ENCODE measurements around the gene DCST2. TPM values are rescaled to one million over a fixed set of nuclear protein-coding genes. Genes with fewer than 3 reads are reported as not detected.

DCST2 gene
- total RNA-seq, 2 experiments from 2014 or later = 0.21 TPM; not detected in 1

- ChIA-PET CTCF (interaction anchor here (0.5 to 2.4 kb wide), 6 partner anchors 12 to 72 kb away, joined by 3 to 8 read pairs (median 4); partner anchors contain the start of gene ADAM15), POLR2A (no interaction called here)
Measured at GRCh38 chr1:155039308-155039669, 5.7 kb upstream of the DCST2 start.

DNA sequence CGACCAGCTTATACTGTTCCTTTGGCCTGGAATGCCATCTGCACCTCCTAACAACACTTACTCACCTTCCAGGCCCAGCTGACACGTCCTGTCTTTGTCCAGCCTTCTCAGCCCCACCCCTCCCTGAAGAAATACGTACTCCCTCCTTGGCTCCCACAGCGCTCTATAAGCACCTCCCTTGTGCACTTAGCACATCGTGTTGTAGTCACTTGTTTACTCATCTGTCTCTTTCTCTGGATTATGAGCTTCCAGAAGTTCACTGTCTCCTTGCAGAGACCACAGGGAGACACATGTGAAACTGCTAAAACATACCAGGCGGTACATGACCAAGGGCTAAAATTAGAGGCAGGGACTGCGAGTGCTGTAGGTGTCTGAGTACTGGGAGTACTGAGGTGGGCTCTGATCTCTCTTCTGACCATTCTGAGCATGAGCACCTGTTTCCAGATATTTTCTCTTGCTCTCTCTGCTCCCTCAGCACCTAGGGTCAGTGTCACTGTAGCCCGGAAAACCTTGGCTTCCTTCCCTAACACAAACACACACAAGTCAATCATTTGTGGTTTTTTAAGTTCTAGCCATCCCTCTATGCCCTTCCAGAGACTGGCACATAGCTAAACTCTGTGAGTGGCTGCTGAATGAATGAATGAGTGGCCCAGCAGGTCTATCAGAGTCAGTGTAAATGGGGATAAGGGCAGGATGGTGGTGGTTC, 5.2 kb upstream of the DCST2 start:
- POLR2A ChIA-PET = no interaction called here

DNA sequence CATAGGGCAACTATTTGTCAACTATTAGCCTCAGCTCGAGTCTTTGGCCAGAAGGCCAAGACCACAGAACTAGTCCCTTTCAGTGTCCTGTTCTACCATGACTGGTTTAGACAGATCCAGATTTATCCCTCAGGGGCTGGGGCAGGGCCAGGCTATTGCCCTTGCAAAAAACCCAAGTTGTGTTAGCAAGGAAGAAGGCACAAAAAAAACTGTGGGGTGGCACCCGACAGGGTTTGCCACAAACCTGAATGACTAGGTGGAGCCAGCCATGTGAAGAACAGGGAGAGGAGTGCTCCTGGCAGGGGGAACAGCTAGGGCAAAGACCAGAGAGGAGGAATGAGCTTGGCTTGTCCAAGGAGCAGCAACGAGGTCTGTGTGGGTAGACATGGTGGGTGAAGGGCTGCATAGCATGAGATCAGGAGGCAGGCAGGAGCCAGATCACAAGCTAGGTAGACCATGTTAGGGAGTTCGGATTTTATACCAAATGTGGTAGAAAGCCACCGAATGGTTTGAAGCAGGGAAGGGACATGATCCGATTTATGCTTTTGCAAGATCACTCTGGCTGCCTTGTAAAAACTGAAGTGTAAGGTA, 4.4 kb upstream of the DCST2 start:
- CTCF ChIA-PET = interaction anchor here (1.0 to 2.4 kb wide), 3 partner anchors 13 to 39 kb away, joined by 3 to 8 read pairs (median 4); partner anchors contain the start of gene ADAM15
- POLR2A ChIA-PET = no interaction called here

More for the DNA sequence above, 5.2 kb upstream of the DCST2 start:
- CTCF ChIA-PET = interaction anchor here (0.5 to 2.4 kb wide), 5 partner anchors 12 to 73 kb away, joined by 3 to 8 read pairs (median 4); partner anchors contain the start of gene ADAM15

DNA sequence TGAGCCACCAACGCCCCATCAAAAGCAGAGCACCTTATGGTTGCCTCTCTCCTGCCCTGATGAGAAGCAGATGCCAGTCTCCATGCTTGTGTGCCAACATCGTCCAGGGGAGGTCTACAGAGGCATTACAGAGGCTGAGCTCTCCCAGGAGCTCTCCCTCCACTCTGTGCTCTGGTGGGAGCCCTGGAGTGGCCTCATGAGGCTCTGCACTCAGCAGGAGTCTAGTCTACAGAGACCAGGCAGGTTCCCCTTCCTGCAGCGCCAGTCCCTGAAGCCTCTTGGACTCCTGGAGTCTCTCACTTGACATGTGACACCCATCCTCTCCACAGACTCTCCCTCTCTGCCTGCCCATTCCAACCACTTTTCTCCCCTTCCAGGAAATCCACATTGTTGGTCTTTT, 3.5 kb upstream of the DCST2 start:
- ChIA-PET CTCF (interaction anchor here (2.4 kb wide), 1 partner anchor 14 kb away, joined by 8 read pairs; the partner anchor contains the start of gene ADAM15), POLR2A (no interaction called here)

DNA sequence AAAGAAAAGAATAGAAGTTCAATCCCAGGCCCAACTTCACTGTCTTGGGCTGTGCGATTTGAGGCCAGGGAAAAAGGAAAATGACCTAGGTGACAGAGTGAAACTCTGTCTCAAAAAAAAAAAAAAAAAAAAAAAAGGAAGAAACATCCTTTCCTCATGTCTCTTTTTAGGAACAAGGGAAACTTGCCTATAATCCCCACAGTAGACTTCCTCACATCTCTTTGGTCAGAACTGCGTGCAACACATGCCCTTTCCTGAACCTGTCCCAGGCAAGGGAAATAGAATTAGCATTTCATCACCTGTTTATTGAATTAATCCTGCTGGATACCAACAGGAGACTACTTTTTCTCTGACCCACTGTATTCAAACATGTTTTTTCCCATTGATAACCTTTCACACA, 2.4 kb upstream of the DCST2 start:
- ChIA-PET POLR2A (no interaction called here), CTCF (interaction anchor here (1.1 kb wide), 1 partner anchor 19 kb away, joined by 4 read pairs; no protein-coding TSS in a partner anchor)

DNA sequence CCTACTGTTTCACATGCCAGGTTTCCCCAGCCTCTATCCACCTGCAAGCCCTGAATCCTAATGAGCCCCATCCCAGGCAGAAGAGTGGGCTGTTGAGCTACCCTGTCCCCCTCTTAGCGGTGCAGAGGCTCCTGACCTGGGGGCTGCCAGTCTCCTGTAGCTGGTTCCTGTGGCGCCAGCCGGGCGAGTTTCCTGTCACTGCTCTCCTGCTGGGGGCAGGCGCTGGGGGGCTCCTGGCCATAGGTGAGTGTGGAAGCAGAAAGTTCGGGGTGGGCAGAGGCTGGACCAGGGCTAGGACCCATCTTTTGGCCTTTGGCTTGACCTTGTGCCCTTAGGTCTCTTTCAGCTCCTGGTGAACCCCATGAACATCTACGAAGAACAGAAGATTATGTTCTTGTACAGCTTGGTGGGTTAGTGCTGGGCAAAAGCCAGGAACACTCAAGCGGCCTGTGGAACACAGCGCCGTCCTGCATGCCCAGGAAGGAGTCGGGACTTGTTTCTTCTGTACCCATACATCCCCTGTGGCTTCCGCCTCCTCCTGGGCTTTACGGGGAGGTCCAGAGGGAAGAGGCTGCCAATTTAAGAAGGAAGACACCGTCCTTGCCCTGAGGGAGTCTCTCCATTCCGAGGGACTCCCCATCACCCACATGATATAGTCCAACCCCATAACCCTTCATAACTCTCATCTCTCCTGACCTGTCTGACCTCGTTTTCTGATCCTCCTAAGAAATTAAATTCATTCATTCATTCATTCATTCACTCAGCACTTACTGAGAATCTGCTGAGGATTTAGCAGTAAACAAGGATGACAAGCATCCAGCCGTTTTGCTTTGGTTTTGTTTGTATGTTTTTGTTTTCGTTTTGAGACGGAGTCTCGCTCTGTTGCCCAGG, 982 bp upstream of the DCST2 start:
- CTCF ChIA-PET = interaction anchor here (1.0 to 2.1 kb wide), 3 partner anchors 17 to 51 kb away, joined by 3 to 6 read pairs (median 4); no protein-coding TSS in a partner anchor
- POLR2A ChIA-PET = no interaction called here

DNA sequence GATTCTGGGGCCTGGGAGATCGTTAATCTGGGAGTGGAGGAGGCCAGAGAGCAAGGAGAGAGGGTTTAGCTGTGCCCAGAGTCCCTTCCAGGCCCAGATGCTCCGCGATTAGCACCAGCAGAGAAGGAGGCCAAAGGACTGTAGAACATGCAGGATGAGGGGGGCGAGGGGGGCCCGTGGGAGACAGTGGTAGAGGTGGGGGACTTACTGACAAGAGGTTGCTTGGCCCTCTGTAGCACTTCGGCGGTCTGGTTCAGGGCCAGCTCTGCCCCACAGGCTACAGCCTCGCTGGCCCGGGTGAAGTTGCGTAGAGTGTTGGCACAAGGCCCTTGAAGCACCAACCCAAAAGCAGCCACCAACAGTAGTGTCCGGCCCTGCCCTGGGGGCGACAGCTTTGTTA, 695 bp downstream of the DCST2 start:
- ChIA-PET CTCF (interaction anchor here (1.6 to 2.1 kb wide), 2 partner anchors 12 to 52 kb away, joined by 6 to 7 read pairs; no protein-coding TSS in a partner anchor), POLR2A (no interaction called here)

GRCh38 chr1:155030899-155031298, 2.7 kb downstream of the DCST2 start:
- POLR2A ChIA-PET = interaction anchor here (0.6 kb wide), 1 partner anchor 121 kb away, joined by 6 read pairs; no protein-coding TSS in a partner anchor
- CTCF ChIA-PET = interaction anchor here (1.0 to 1.1 kb wide), 2 partner anchors 14 to 72 kb away, joined by 3 to 4 read pairs; no protein-coding TSS in a partner anchor

DNA sequence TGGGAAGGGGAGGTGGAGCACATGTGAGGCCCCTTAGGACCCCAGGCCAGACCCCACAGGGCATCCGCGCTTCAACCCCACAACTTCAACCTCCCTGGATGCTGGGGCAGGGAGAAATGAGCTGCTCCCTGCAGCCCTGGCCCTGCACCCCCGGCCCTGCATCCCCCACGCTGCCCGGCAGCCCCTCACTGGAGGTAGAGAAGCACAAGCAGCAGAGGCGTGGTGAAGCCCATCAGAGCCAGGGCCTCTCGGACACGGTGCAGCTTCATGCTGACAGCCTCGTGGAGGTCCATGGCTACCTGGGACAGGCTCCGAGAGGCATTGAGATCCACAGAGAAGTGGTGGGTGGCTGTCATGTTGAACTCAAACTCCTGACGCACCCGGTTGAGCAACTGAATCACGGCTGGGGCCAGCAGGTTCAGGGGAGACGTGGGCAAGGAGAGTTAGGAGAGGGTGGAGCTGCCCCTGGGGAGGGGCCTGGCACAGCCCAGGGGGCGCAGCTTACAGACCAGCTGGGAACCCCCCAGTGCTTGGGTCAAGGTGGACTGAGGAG, 3.3 kb downstream of the DCST2 start:
- CTCF ChIA-PET = interaction anchor here (1.0 to 1.1 kb wide), 2 partner anchors 13 to 71 kb away, joined by 3 to 4 read pairs; no protein-coding TSS in a partner anchor
- POLR2A ChIA-PET = interaction anchor here (0.6 kb wide), 1 partner anchor 121 kb away, joined by 6 read pairs; no protein-coding TSS in a partner anchor

- POLR2A ChIA-PET = no interaction called here
- CTCF ChIA-PET = no interaction called here
Measured at GRCh38 chr1:155029513-155030242, 3.9 kb downstream of the DCST2 start.

DNA sequence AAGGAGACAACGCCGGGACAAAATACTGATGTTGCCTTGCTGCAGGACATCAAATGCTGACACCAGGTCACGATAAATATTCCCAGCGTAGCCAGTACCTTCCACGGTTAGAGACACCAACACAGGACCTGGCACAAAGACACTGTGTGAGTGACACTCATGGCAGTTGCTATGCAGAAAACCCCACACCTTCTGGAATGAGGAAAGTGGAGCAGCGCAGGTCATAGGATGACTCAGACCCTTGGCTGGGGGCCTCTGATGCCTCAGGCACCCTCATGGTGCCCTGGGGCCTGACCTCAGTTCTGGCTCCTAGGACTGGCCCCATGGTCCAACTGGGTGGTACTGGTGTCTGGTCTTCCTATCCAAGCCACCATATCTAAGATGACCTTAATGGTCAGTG, 7.0 kb downstream of the DCST2 start:
- ChIA-PET CTCF (no interaction called here), POLR2A (no interaction called here)

GRCh38 chr1:155026154-155026553, 7.4 kb downstream of the DCST2 start:
- ChIA-PET CTCF (interaction anchor here (1.2 to 1.6 kb wide), 2 partner anchors 18 to 77 kb away, joined by 3 to 6 read pairs; no protein-coding TSS in a partner anchor), POLR2A (no interaction called here)

GRCh38 chr1:155024315-155024714, 9.3 kb downstream of the DCST2 start:
- POLR2A ChIA-PET = no interaction called here
- CTCF ChIA-PET = interaction anchor here (1.6 kb wide), 1 partner anchor 20 kb away, joined by 6 read pairs; no protein-coding TSS in a partner anchor

DNA sequence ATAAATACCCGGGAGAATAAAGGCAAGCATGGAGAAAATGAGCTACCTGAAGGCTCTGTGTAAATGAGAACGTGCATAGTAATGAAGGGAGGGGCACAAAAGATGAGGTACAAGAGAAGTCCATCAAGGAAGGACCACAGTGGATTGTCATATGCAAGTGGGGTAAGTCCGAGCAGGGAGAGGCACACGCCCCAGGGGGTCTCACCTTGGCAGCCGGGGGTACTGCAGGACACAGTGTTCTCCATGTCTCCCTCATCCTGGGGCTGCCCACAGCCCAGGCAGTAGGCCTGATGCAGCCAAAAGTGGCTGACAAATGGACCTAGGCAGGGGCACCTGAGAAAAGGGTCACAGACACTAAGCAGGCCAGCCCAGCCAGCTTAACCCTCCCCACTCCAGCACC, 10.0 kb downstream of the DCST2 start:
- POLR2A ChIA-PET = interaction anchor here (0.5 kb wide), 1 partner anchor 171 kb away, joined by 3 read pairs; no protein-coding TSS in a partner anchor

GRCh38 chr1:155022927-155023236, 10.7 kb downstream of the DCST2 start:
- POLR2A ChIA-PET = interaction anchor here (0.5 kb wide), 1 partner anchor 172 kb away, joined by 3 read pairs; no protein-coding TSS in a partner anchor
- CTCF ChIA-PET = interaction anchor here (0.9 to 1.0 kb wide), 2 partner anchors 37 to 48 kb away, joined by 3 to 4 read pairs; partner anchors contain the start of gene CKS1B

More for the DNA sequence above, 10.0 kb downstream of the DCST2 start:
- CTCF ChIA-PET = interaction anchor here (0.7 kb wide), 1 partner anchor 60 kb away, joined by 3 read pairs; no protein-coding TSS in a partner anchor

DNA sequence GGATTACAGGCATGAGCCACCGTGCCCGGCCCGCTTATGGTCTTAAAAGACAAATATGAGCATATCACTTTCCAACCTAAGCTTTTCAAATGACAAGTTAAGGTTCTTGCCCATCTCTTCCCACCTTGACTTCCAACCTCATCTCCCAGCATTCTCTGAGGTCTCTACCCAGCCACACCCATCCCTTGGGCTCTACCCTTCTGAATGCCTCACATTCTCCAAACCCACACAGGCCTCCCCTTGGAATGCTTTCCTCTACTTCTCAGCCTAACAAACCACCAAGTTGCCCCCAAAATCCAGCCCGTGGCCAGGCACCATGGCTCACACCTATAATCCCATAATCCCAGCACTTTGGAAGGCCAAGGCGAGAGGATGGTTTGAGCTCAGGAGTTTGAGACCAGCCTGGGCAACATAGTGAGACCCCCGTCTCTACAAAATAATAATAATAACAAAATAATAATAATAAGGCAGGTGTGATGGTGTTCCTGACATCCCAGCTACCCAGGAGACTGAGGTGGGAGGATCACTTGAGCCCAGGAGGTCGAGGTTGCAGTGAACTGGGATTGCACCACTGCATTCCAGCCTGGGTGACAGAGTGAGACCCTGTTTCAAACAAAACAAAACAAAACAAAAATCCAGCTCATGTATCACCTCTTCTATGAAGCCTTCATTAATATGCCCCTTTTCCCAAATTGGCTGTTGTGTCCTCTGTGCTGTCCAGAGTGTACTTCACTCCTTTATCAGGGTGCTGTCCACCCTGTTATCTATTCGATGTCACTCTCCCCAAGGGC, 11.2 kb downstream of the DCST2 start:
- ChIA-PET CTCF (interaction anchor here (0.9 to 1.5 kb wide), 3 partner anchors 37 to 47 kb away, joined by 3 to 4 read pairs (median 4); partner anchors contain the start of gene CKS1B), POLR2A (no interaction called here)
